Peyer's patch (tissue), 4 donors: ENCODE measurements around the gene CACNA1S. TPM values are rescaled to one million over a fixed set of nuclear protein-coding genes. Genes with fewer than 3 reads are reported as not detected.

Experiments
- DNase-seq, 3 donors: peaks; one replicate each; pipeline ENCODE4 v3.0.0-alpha.2; 2017 to 2019
- H3K27ac ChIP-seq, 4 donors: fragments of 200-600 bp; sonication (generic); one replicate each; pipeline ENCODE4 v1.5.1; 2016 to 2019
- H3K27me3 ChIP-seq, 2 donors: fragments of 200-600 bp; sonication (generic); one replicate each; pipeline ENCODE4 v1.5.1; 2019
- H3K36me3 ChIP-seq, 3 donors: fragments of 200-600 bp; sonication (generic); one replicate each; pipeline ENCODE4 v1.5.1; 2016 to 2019
- H3K4me1 ChIP-seq, 4 donors: fragments of 200-600 bp; sonication (generic); one replicate each; pipeline ENCODE4 v1.5.1; 2016 to 2019
- H3K4me3 ChIP-seq, 4 donors: fragments of 200-600 bp; sonication (generic); 1 replicate in 3 of 4; 2 replicates in 1 of 4; pipeline ENCODE4 v1.5.1; 2016 to 2019; ENCODE audit warnings: mild to moderate bottlenecking in 1 of 4
- H3K9me3 ChIP-seq, 4 donors: fragments of 200-600 bp; sonication (generic); one replicate each; pipeline ENCODE4 v1.5.1; 2016 to 2019; ENCODE audit warnings: mild to moderate bottlenecking in 1 of 4
- CTCF ChIP-seq, 6 experiments: fragments of 450-650 bp in 4 of 6; fragments of 200-600 bp in 2 of 6; sonication (generic) in 1 of 6; IDR thresholded peaks; one replicate each; pipeline ENCODE4 v1.5.1; 2017 to 2019; ENCODE audit warnings: antibody characterized with exemption in 6 of 6, mild to moderate bottlenecking in 3 of 6, moderate library complexity in 1 of 6
- POLR2A ChIP-seq, 2 donors: fragments of 450-650 bp; IDR thresholded peaks; one replicate each; pipeline ENCODE4 v1.5.1; 2017; ENCODE audit warnings: antibody characterized with exemption in 2 of 2, mild to moderate bottlenecking in 2 of 2, moderate library complexity in 2 of 2
- total RNA-seq, 4 donors: library from RNA; depleted of rRNA; stranded (reverse); fragments of >200 nt; gene quantifications; one replicate each; pipeline ENCODE4 v1.1.0, GENCODE V29; 2016

CACNA1S gene
- total RNA-seq, 4 donors from 2014 or later, result not detected

- TF ChIP-seq POLR2A (IDR thresholded peaks at IDR 0.05), result no peak
- TF ChIP-seq CTCF (IDR thresholded peaks at IDR 0.05), result no peak
- no peak overlapping the region for H3K27ac ChIP-seq
Observed at GRCh38 chr1:201054091-201054543, 58.1 kb downstream of the CACNA1S start.

GRCh38 chr1:201053155-201053860, 58.9 kb downstream of the CACNA1S start:
- no peak for TF ChIP-seq CTCF (IDR thresholded peaks at IDR 0.05)
- TF ChIP-seq POLR2A (IDR thresholded peaks at IDR 0.05), result no peak
- no peak overlapping the region for H3K27ac ChIP-seq
- H3K36me3 ChIP-seq, result no peaks in the 10 kb centered on the region
- DNase-seq, result no peak
- no peak overlapping the region for H3K4me3 ChIP-seq
- H3K4me1 ChIP-seq, result peaks cover 0 to 4% (median 0%) of the 10 kb centered on the region in 4 donors
- no peaks in the 10 kb centered on the region for H3K9me3 ChIP-seq
- no peaks in the 10 kb centered on the region for H3K27me3 ChIP-seq

More at GRCh38 chr1:201054091-201054543, 58.1 kb downstream of the CACNA1S start:
- no peak for DNase-seq
- H3K4me3 ChIP-seq, result no peak overlapping the region
- no peaks in the 10 kb centered on the region for H3K9me3 ChIP-seq
- no peaks in the 10 kb centered on the region for H3K36me3 ChIP-seq
- H3K27me3 ChIP-seq, result no peaks in the 10 kb centered on the region
- H3K4me1 ChIP-seq, result peaks cover 0 to 4% (median 0%) of the 10 kb centered on the region in 4 donors

- no peaks in the 10 kb centered on the region for H3K36me3 ChIP-seq
Observed at GRCh38 chr1:201051399-201051798, 60.8 kb downstream of the CACNA1S start.

GRCh38 chr1:201050515-201051277, 61.5 kb downstream of the CACNA1S start:
- TF ChIP-seq POLR2A (IDR thresholded peaks at IDR 0.05), result no peak
- TF ChIP-seq CTCF (IDR thresholded peaks at IDR 0.05), result peak in 1 of 6 experiments; percentile 9
- Histone ChIP-seq H3K36me3 (no peaks in the 10 kb centered on the region), H3K27ac (no peak overlapping the region), H3K27me3 (no peaks in the 10 kb centered on the region), H3K4me1 (no peaks in the 10 kb centered on the region), H3K9me3 (no peaks in the 10 kb centered on the region), H3K4me3 (no peak overlapping the region)
- DNase-seq, result no peak

More at GRCh38 chr1:201051399-201051798, 60.8 kb downstream of the CACNA1S start:
- Histone ChIP-seq H3K27me3 (no peaks in the 10 kb centered on the region), H3K4me1 (peaks cover 0 to 4% (median 0%) of the 10 kb centered on the region in 4 donors), H3K27ac (no peak overlapping the region), H3K9me3 (no peaks in the 10 kb centered on the region), H3K4me3 (no peak overlapping the region)
- no peak for DNase-seq
- TF ChIP-seq POLR2A (IDR thresholded peaks at IDR 0.05) (no peak), CTCF (IDR thresholded peaks at IDR 0.05) (no peak)

GRCh38 chr1:201049248-201049831, 62.9 kb downstream of the CACNA1S start:
- Histone ChIP-seq H3K27ac (no peak overlapping the region), H3K4me3 (no peak overlapping the region), H3K36me3 (no peaks in the 10 kb centered on the region), H3K9me3 (no peaks in the 10 kb centered on the region), H3K4me1 (no peaks in the 10 kb centered on the region), H3K27me3 (no peaks in the 10 kb centered on the region)
- no peak for DNase-seq
- no peak for TF ChIP-seq POLR2A (IDR thresholded peaks at IDR 0.05)
- TF ChIP-seq CTCF (IDR thresholded peaks at IDR 0.05), result no peak
